ENCODE data around the gene MYO10.
"Not testable (repeated sequence)": the region's sequence is repeated elsewhere in the genome, so short reads cannot be mapped to it uniquely, and the experiment has no call there.

Gene MYO10

GRCh38 chr5:16735101-16736060 lies 200.7 kb downstream of the MYO10 start:
- no peak for DNase-seq

GRCh38 chr5:16733331-16734006 lies 202.6 kb downstream of the MYO10 start:
- DNase-seq, result no peak

GRCh38 chr5:16732356-16732755 lies 203.7 kb downstream of the MYO10 start:
- no peak for DNase-seq

GRCh38 chr5:16727755-16728325 lies 208.2 kb downstream of the MYO10 start:
- no peak for DNase-seq

- no peak for DNase-seq
Measured at GRCh38 chr5:16726538-16726946, 209.5 kb downstream of the MYO10 start.

GRCh38 chr5:16725575-16725974 lies 210.5 kb downstream of the MYO10 start:
- no peak for DNase-seq

GRCh38 chr5:16723821-16724220 lies 212.3 kb downstream of the MYO10 start:
- no peak for DNase-seq

- no peak for DNase-seq
Measured at GRCh38 chr5:16722097-16722495, 214.0 kb downstream of the MYO10 start.

GRCh38 chr5:16721151-16722096 lies 214.7 kb downstream of the MYO10 start:
- DNase-seq, result no peak

- not testable (repeated sequence) for DNase-seq
Measured at GRCh38 chr5:16718036-16718435, 218.1 kb downstream of the MYO10 start.

- DNase-seq, result no peak
Measured at GRCh38 chr5:16713386-16713928, 222.6 kb downstream of the MYO10 start.

GRCh38 chr5:16712620-16713019 lies 223.5 kb downstream of the MYO10 start:
- DNase-seq, result no peak

- no peak for DNase-seq
Measured at GRCh38 chr5:16712178-16712577, 223.9 kb downstream of the MYO10 start.

GRCh38 chr5:16709691-16710433 lies 226.2 kb downstream of the MYO10 start:
- DNase-seq, result no peak

- no peak for DNase-seq
Measured at GRCh38 chr5:16707869-16708192, 228.3 kb downstream of the MYO10 start.

GRCh38 chr5:16707168-16707868 lies 228.8 kb downstream of the MYO10 start:
- no peak for DNase-seq

GRCh38 chr5:16704945-16705344 lies 231.1 kb downstream of the MYO10 start:
- no peak for DNase-seq

GRCh38 chr5:16702964-16703363 lies 233.1 kb downstream of the MYO10 start:
- DNase-seq, result no peak

- no peak for DNase-seq
Measured at GRCh38 chr5:16701134-16702099, 234.7 kb downstream of the MYO10 start.

- DNase-seq, result no peak
Measured at GRCh38 chr5:16700081-16700480, 236.0 kb downstream of the MYO10 start.

Measured in 8988T (cell line).